Activated gamma-delta T cell treated with Interleukin-2 at 50 U/mL for 16 hours (primary cell): Measurements from ENCODE around the gene SCARB1.

ENCODE experiments used
- DNase-seq: peaks from one replicate; pipeline ENCODE4 v3.0.0-alpha.2; 2020

Gene SCARB1

GRCh38 chr12:124841558-124841945 lies 22.1 kb downstream of the SCARB1 start:
- DNase-seq = no peak

DNA sequence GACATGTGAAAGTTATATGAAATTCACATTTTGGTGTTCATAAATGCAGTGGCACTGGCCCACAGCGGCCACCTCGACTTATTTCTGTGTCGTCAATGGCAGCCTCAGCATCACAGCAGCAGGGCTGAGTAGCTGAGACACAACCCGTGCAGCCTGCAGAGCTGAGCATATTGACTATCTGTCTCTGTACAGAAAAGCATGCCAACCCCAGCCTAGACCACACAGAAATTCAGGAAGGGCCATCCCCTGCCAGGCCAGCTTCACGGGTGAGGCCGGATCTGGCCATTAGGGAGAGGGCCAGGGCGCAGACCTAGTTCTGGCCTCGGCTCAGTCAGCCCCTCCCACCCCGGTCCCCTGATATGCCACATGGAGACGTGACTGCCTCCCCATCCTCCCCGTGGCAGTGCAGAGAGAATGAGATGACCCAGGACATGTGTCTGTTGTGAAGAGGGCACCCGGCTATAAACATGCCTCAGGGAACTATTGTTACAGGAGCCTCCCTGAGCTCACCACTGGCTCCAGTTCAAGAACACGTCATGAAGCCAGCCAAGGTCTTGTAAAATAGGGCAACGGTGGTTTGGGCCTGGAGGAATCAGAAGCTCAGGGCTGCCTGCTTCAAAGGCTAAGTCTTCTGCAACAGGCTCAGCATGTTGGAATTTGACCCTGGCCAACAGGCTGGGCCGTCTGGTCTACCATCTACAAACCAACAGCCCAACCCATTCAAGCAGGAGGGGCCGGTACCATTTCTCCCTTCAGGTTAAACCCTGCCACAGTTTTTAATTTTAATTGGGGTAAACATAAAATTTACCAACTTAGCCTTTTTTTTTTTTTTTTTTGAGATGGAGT lies 25.5 kb downstream of the SCARB1 start:
- DNase-seq = no peak

- no peak for DNase-seq
Observed at GRCh38 chr12:124837249-124837897, 26.3 kb downstream of the SCARB1 start.

- no peak for DNase-seq
Observed at GRCh38 chr12:124836759-124837158, 26.9 kb downstream of the SCARB1 start.

- no peak for DNase-seq
Observed at GRCh38 chr12:124835656-124836410, 27.8 kb downstream of the SCARB1 start.

GRCh38 chr12:124834822-124835221 lies 28.8 kb downstream of the SCARB1 start:
- no peak for DNase-seq

GRCh38 chr12:124833693-124834122 lies 30.0 kb downstream of the SCARB1 start:
- no peak for DNase-seq

- no peak for DNase-seq
Observed at GRCh38 chr12:124832856-124833255, 30.8 kb downstream of the SCARB1 start.

DNA sequence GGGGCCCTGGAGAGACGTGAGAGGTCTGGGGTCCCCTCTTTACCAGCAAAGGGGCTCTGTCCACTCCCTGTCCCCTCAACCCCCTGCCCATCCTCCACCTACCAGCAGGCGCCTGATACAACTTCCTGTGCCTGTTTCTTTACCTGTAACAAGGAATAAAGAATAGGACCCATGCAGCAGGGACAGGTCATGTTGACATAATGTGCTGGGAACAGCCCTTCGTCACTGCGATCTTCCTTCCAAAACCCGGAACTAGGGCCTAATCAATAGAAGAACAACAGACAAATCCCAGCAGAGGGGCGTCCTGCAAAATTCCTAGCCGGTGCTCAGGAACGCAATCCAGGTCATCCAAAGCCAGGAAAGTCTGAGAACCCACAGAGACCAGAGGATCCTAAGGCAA lies 32.1 kb downstream of the SCARB1 start:
- DNase-seq = no peak

DNA sequence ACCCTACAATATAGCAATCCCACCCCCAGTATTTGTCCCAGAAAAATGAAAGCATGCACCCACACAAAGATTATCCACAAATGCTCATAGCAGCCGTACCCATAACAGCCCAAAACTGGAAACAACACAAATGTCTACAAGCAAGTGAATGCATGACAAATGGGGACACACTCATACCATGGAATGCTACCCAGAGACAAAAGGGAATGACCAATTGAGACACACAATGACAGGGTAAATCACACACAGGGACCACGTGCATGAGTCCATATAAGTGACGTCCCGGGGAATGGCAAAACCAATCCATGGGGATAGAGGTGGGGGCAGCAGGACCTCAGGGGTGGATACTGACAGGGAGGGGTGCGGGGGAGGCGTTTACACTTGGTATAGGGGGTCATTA lies 33.4 kb downstream of the SCARB1 start:
- no peak for DNase-seq

DNA sequence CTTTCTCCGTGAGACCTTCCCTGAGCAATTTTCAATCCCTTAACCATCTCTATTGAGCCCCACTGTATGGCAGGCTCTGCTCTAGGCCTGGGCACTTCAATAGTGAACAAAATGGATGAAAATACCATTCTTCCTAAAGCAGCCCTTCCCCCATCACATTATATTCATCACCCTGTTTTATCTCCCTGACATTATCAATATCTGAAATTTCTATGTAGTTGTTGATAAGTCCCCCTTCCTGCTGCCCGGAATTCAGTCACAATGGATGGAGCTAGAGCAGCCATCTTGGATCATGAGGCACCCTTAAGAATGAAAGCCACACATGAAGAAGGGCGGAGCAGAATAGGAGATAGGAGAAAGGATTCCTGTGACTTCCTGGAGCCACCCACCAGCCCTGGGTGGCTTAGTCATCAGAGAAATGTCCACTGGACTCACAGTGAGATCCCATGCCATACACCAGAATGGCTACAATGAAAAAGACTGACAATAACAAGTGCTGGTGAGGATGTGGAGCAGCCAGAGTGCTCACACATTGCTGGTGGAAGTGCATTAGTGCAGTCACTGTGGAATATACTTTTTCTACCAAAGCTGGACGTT lies 33.9 kb downstream of the SCARB1 start:
- no peak for DNase-seq

- no peak for DNase-seq
Observed at GRCh38 chr12:124829008-124829707, 34.5 kb downstream of the SCARB1 start.

- DNase-seq = no peak
Observed at GRCh38 chr12:124828264-124829007, 35.2 kb downstream of the SCARB1 start.

- DNase-seq = no peak
Observed at GRCh38 chr12:124827588-124828184, 36.0 kb downstream of the SCARB1 start.

- no peak for DNase-seq
Observed at GRCh38 chr12:124824195-124824594, 39.5 kb downstream of the SCARB1 start.

DNA sequence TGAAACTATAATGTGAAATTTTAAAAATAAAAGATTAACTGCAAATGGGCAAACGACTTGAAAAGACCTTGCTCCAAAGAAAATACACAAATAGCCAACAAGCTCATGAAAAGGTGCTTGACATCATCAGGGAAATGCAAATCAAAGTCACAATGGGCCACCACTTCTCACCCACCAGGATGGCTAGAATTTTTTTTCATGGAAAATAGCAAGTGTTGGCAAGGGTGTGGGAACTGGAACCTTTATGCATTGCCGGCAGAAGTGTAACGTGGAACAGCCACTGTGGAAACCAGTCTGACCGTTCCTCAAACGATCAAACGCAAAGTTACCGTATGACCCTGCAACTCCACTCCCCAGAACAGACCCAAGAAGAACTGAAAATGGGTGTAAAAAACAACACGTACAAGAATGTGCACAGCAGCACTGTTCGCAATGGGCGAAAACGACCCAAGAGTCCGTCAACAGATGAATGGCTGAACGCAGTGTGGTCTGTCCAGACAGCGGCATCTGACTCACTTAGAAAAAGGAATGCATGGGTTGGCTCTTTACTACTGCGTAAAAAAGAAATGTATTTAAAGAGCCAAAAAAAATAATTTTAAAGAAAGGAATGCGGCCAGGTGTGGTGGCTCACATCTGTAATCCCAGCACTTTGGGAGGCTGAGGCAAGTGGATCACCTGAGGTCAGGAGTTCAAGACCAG lies 40.2 kb downstream of the SCARB1 start:
- no peak for DNase-seq

DNA sequence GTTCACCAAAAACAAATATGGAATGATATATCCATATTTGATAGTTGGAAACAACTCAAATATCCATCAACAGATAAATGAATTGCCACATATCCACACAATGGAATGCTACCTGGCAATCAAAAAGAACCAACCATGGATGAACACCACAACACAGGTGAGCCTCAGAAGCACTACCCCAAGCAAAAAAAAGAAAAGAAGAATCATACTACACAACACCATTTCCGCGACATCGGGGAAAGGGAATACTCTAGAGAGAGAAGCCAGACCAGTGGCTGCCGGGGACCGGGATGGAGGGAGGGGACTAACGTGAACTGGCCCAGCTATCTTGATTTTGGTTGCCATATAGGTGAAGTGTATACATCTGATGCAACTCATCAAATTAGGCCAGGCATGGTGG lies 41.4 kb downstream of the SCARB1 start:
- no peak for DNase-seq

DNA sequence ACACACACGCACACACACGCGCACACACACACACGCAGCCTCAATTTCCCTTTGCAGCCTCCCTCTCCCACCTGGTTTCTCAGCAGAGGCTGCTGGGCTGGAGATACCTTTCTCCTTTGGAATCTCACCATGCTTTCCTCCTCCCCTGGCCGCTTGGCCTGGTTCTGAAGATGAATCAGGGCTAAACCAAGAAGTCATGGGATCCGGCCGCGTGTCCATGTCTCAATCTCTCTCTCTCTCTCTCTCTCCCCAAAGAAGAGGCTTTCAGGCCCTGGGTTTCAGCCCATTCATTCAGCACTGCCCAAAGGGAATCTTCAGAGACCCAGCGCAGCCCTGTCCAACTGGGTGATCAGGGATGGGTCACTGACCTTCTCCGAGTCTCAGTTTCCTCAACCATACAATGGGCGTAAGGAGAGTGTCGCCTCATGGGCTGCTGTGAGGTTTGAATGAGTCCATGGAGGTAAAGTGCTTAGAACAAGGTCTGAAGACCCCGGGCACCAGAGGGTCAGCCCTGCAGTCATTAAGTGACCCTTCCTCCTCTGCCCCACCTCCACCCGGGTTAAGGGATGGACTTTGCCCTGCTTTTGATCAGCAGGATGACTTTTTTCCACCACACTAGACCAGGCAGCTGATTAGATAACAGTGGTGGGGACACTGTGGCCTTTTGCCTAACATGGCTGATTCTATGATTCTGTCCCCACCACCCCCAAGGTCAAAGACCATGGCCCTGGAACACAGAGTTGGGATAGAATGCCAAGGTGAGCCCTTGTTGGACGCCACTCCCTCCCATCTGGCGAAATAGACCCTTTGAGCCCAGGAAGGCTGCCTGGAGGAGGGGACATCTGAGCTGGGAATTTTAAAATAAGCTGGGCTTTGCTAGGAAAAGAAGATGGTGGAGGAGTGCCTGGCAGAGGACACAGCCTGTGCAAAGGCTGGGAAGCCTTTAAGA lies 42.1 kb downstream of the SCARB1 start:
- DNase-seq = no peak

DNA sequence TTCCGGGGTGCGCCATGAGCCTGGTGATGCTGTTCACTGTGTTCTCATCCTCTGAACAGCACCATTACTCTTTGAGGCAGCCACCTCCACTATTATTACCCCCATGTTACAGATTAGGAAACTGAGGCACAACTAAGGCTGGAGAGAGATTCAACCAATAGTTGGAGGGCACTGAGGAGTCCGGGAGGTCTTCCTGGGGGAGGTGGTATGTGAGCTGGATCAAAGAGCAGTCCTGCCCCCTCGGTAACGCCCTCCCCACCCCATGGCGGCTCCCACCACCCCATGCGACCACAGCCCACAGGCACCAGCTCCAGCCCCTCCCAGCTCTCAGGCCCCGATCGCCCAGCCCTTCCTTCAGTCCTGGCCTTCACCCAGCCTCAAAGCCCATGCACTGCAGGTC lies 43.5 kb downstream of the SCARB1 start:
- no peak for DNase-seq

- DNase-seq = no peak
Observed at GRCh38 chr12:124819525-124819924, 44.1 kb downstream of the SCARB1 start.
